HG02610 (cell line): ENCODE measurements around the gene NSG2.

Source experiments
- ATAC-seq: cut with Tn5 transposase; IDR thresholded peaks from one replicate; pipeline ENCODE4 v1.9.1; 2021; ENCODE audit warnings: mild to moderate bottlenecking, moderate library complexity; ENCODE audit not compliant: unreplicated experiment

The NSG2 gene

DNA sequence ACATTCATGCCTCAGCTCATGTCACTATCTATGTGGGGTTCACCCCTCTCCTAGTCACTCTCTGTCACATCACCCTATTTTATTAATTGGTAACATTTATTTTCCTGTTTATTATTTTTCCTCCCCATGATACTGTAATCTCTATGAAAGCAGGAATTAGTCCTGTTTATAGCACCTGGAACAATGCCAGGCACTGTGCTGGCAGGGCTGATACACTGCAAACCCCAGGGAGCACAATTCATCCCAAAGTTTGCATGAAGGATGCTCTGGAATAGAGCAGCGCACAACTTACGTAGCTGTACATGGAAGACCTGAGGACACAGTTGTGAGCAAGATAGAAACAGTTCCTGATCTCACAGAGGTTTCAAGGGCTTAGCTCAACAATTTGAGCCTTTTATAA lies 103.2 kb downstream of the NSG2 start:
- no peak for ATAC-seq

- ATAC-seq = no peak
Observed at GRCh38 chr5:174149426-174149825, 103.9 kb downstream of the NSG2 start.

DNA sequence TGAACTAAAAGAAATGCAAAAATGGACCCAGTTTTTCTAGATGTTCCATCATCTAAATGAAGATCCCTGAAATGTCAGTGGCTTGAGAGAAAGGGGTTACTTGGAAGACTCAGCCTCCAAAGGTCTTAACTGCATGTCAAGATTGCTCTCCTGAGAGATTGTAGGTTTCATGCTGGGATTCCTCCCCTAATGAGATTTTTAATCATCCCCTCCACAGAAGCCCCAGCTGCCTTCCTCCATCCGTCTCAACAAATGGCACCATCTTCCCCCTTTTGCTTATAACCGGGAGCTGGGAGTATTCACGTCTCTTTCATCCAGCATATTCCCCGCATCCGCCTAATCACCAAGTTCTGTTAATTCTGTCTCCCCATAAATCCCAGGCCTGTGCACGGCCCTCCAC lies 104.5 kb downstream of the NSG2 start:
- no peak for ATAC-seq

- no peak for ATAC-seq
Observed at GRCh38 chr5:174151599-174152181, 106.2 kb downstream of the NSG2 start.

- ATAC-seq = no peak
Observed at GRCh38 chr5:174154559-174154958, 109.1 kb downstream of the NSG2 start.

DNA sequence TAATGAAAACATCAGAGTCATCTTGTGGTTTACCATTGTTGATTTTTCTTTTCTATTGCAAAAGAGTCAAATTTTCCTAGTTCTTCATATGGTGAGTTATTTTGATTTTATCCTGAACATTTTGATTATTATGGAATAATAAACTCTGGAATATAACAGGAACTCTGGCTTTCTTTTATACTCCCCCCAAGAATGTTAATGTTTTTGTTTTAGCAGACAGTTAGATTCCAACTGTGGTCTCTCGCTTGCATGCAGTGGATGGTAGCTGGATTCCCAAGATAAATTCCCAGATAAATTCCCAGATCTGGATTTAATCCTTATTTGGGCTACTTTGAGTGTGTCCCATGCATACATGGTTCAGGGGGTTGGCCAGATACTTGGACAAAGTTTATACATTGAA lies 109.8 kb downstream of the NSG2 start:
- ATAC-seq = no peak

DNA sequence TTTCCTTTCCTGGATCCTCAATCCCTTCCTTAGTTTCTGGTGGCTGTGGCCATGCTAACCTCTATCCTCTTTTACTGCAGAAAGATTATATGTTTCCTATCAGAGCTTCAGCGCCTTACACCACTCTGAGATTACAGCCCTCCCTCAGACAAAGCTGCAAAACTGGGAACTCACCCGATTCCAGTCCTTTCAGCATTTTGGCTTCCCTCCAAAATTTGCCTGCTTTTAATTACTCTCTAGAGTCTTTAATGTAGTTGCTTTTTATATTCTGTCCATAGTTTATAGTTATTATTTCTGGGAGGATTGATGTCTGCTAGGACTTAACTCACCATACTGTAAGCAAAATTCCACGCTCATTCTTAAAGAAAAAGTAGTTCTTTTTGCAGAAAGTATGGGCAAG lies 110.2 kb downstream of the NSG2 start:
- ATAC-seq = no peak

GRCh38 chr5:174157048-174157447 lies 111.5 kb downstream of the NSG2 start:
- no peak for ATAC-seq
